IMR-90 (cell line): ENCODE measurements around the gene CCDC18. TPM values are rescaled to one million over a fixed set of nuclear protein-coding genes. Genes with fewer than 3 reads are reported as not detected.

Experiments
- ATAC-seq: fragments of 200-7000 bp; cut with Tn5 transposase; 2 replicates; pipeline ENCODE4 v1.9.1; 2020; ENCODE audit warnings: low read depth, mild to moderate bottlenecking, moderate library complexity
- BruUV-seq: library from RNA; stranded (reverse); fragments of 400-500 nt; replicated peaks from 2 replicates; lab custom pipeline; 2021; lab: Mats Ljungman, UMichigan
- CTCF ChIA-PET: fragments of 300-600 bp; formaldehyde crosslinking; extraction: SDS; loops from one replicate; lab custom pipeline; 2021; ENCODE audit warnings: antibody characterized with exemption; lab: Yijun Ruan, JAX
- POLR2A ChIA-PET: fragments of 300-600 bp; sonication (Branson Sonifier 250); formaldehyde crosslinking; loops from one replicate; lab custom pipeline; 2022; ENCODE audit warnings: antibody characterized with exemption; ENCODE audit not compliant: unreplicated experiment; lab: Charles Lee
- DNase-seq: peaks from one replicate; pipeline ENCODE4 v3.0.0; 2013
- H2AFZ ChIP-seq: replicated peaks from 2 replicates; pipeline ENCODE3; 2013; ENCODE audit warnings: low read length, mild to moderate bottlenecking; ENCODE audit not compliant: poor library complexity
- H2AK5ac ChIP-seq: 2 replicates; pipeline ENCODE4 v1.6.1; 2013; ENCODE audit warnings: low read depth, low read length, inconsistent platforms
- H2AK9ac ChIP-seq: replicated peaks from 2 replicates; pipeline ENCODE3; 2013; ENCODE audit warnings: mild to moderate bottlenecking, low read depth, low read length, moderate library complexity; ENCODE audit not compliant: poor library complexity
- H2BK120ac ChIP-seq: 2 replicates; pipeline ENCODE4 v1.6.1; 2013; ENCODE audit warnings: low read depth, low read length, inconsistent platforms
- H2BK15ac ChIP-seq: 3 replicates; pipeline ENCODE4 v1.6.1; 2013; ENCODE audit warnings: low read depth, low read length, inconsistent platforms
- H2BK20ac ChIP-seq: 2 replicates; pipeline ENCODE4 v1.6.1; 2013; ENCODE audit warnings: low read depth, mild to moderate bottlenecking, inconsistent platforms, low read length, moderate library complexity
- H2BK5ac ChIP-seq: 2 replicates; pipeline ENCODE4 v1.6.1; 2013; ENCODE audit warnings: mild to moderate bottlenecking, low read depth, low read length, inconsistent platforms; ENCODE audit not compliant: poor library complexity, severe bottlenecking
- H3K14ac ChIP-seq: replicated peaks from 2 replicates; pipeline ENCODE4 v1.6.1; 2013; ENCODE audit warnings: low read depth, low read length, inconsistent platforms
- H3K18ac ChIP-seq: 2 replicates; pipeline ENCODE4 v1.6.1; 2013; ENCODE audit warnings: low read depth, low read length, control low read depth
- H3K23ac ChIP-seq: 2 replicates; pipeline ENCODE4 v1.6.1; 2013; ENCODE audit warnings: low read depth, low read length, inconsistent platforms
- H3K27ac ChIP-seq: 2 replicates; pipeline ENCODE4 v1.5.1; 2013; ENCODE audit warnings: mild to moderate bottlenecking, control low read depth, low read length; ENCODE audit not compliant: insufficient read depth
- H3K27me3 ChIP-seq: 2 replicates; pipeline ENCODE4 v1.6.1; 2013; ENCODE audit warnings: low read length; ENCODE audit not compliant: control insufficient read depth, insufficient read depth
- H3K36me3 ChIP-seq: 2 replicates; pipeline ENCODE4 v1.6.1; 2013; ENCODE audit warnings: low read length, mixed read lengths; ENCODE audit not compliant: control insufficient read depth, insufficient read depth
- H3K4ac ChIP-seq: 2 replicates; pipeline ENCODE4 v1.6.1; 2013; ENCODE audit warnings: low read depth, low read length, inconsistent platforms
- H3K4me1 ChIP-seq: 2 replicates; pipeline ENCODE4 v1.6.1; 2013; ENCODE audit warnings: low read length, mixed read lengths; ENCODE audit not compliant: control insufficient read depth, insufficient read depth
- H3K4me2 ChIP-seq: 2 replicates; pipeline ENCODE4 v1.6.1; 2013; ENCODE audit warnings: low read depth, mild to moderate bottlenecking, control low read depth, low read length, moderate library complexity
- H3K4me3 ChIP-seq: 2 replicates; pipeline ENCODE4 v1.5.1; 2013; ENCODE audit warnings: low read depth, mild to moderate bottlenecking, control low read depth, low read length, moderate library complexity; ENCODE audit not compliant: insufficient read depth
- H3K56ac ChIP-seq: 2 replicates; pipeline ENCODE4 v1.6.1; 2013; ENCODE audit warnings: low read length, inconsistent platforms; ENCODE audit not compliant: insufficient read depth; ENCODE audit errors: extremely low read depth
- H3K79me1 ChIP-seq, 2 experiments: 2 replicates each; pipeline ENCODE4 v1.6.1; 2013; ENCODE audit warnings: low read length in 2 of 2, inconsistent platforms in 1 of 2, low read depth in 1 of 2
- H3K9ac ChIP-seq: 2 replicates; pipeline ENCODE4 v1.6.1; 2013; ENCODE audit warnings: low read depth, low read length, control low read depth
- H3K9me1 ChIP-seq: 2 replicates; pipeline ENCODE4 v1.6.1; 2013; ENCODE audit warnings: low read length, inconsistent platforms; ENCODE audit not compliant: insufficient read depth
- H3K9me3 ChIP-seq: 2 replicates; pipeline ENCODE4 v1.6.1; 2013; ENCODE audit warnings: low read length; ENCODE audit not compliant: control insufficient read depth, insufficient read depth
- H4K20me1 ChIP-seq: 2 replicates; pipeline ENCODE4 v1.6.1; 2013; ENCODE audit warnings: low read length, inconsistent platforms; ENCODE audit not compliant: insufficient read depth
- H4K5ac ChIP-seq: 2 replicates; pipeline ENCODE4 v1.6.1; 2013; ENCODE audit warnings: mild to moderate bottlenecking, low read depth, low read length, control low read depth
- H4K8ac ChIP-seq, 2 experiments: 2 replicates each; pipeline ENCODE4 v1.6.1; 2013; ENCODE audit warnings: low read depth in 2 of 2, low read length in 2 of 2, control low read depth in 1 of 2, inconsistent platforms in 1 of 2
- H4K91ac ChIP-seq: 2 replicates; pipeline ENCODE4 v1.6.1; 2013; ENCODE audit warnings: low read depth, low read length, inconsistent platforms; ENCODE audit not compliant: insufficient read depth
- BHLHE40 ChIP-seq: fragments of 150-350 bp; IDR thresholded peaks from 2 replicates; pipeline ENCODE4 v1.6.1; 2016; ENCODE audit warnings: mild to moderate bottlenecking, low read depth, low read length
- CEBPB ChIP-seq: IDR thresholded peaks from 2 replicates; pipeline ENCODE4 v1.6.1; 2012; ENCODE audit warnings: low read depth, low read length, improper control_type of control experiment
- CHD1 ChIP-seq: IDR thresholded peaks from 2 replicates; pipeline ENCODE4 v1.6.1; 2012; ENCODE audit warnings: low read depth, low read length, improper control_type of control experiment
- FOS ChIP-seq: fragments of 150-350 bp; IDR thresholded peaks from 2 replicates; pipeline ENCODE4 v1.6.1; 2016; ENCODE audit warnings: low read depth, low read length
- MAFK ChIP-seq: IDR thresholded peaks from 2 replicates; pipeline ENCODE4 v1.6.1; 2012; ENCODE audit warnings: low read depth, low read length, improper control_type of control experiment
- MAZ ChIP-seq: IDR thresholded peaks from 2 replicates; pipeline ENCODE4 v1.6.1; 2012; ENCODE audit warnings: low read depth, mild to moderate bottlenecking, low read length, improper control_type of control experiment, moderate library complexity, borderline replicate concordance
- MXI1 ChIP-seq: IDR thresholded peaks from 2 replicates; pipeline ENCODE4 v1.6.1; 2012; ENCODE audit warnings: low read depth, mild to moderate bottlenecking, low read length, moderate library complexity, borderline replicate concordance
- NFE2L2 ChIP-seq: fragments of 150-350 bp; IDR thresholded peaks from 2 replicates; pipeline ENCODE4 v1.6.1; 2016; ENCODE audit warnings: low read depth, mild to moderate bottlenecking, low read length
- POLR2A ChIP-seq: IDR thresholded peaks from 2 replicates; pipeline ENCODE4 v1.6.1; 2012; ENCODE audit warnings: mild to moderate bottlenecking, low read depth, low read length
- RAD21 ChIP-seq: IDR thresholded peaks from 2 replicates; pipeline ENCODE4 v1.6.1; 2012; ENCODE audit warnings: low read length, improper control_type of control experiment
- RCOR1 ChIP-seq: IDR thresholded peaks from 2 replicates; pipeline ENCODE4 v1.6.1; 2012; ENCODE audit warnings: mild to moderate bottlenecking, low read length, improper control_type of control experiment; ENCODE audit not compliant: insufficient replicate concordance
- RFX5 ChIP-seq: IDR thresholded peaks from 2 replicates; pipeline ENCODE4 v1.8.0; 2012; ENCODE audit warnings: low read depth, mild to moderate bottlenecking, low read length, moderate library complexity
- SMC3 ChIP-seq: fragments of 150-350 bp; IDR thresholded peaks from 2 replicates; pipeline ENCODE4 v1.6.1; 2016; ENCODE audit warnings: low read depth, mild to moderate bottlenecking, antibody characterized with exemption, low read length, moderate library complexity
- WGBS, 2 experiments: methylation state at CpG; one replicate each; pipeline versions ENCODE4 v1.1.5 to v1.1.7; 2013; ENCODE audit warnings: missing lambda C conversion rate in 2 of 2; ENCODE audit not compliant: insufficient read length in 1 of 2; ENCODE audit errors: extremely low coverage in 2 of 2; 5-methylcytosine and 5-hydroxymethylcytosine counted together
- dilution Hi-C: fragments of 300-500 bp; cut with HindIII; formaldehyde crosslinking; loops from one replicate; pipeline ENCODE4 v1.14.3; 2018; ENCODE audit warnings: low sequenced_read_pairs; ENCODE audit not compliant: unreplicated experiment
- in situ Hi-C: fragments of 300-500 bp; cut with MboI; formaldehyde crosslinking; loops from 3 replicates; pipeline ENCODE4 v1.14.3; 2019; ENCODE audit warnings: low sequenced_read_pairs, inconsistent platforms, mixed read lengths
- intact Hi-C: fragments of 100-400 bp; cut with micrococcal nuclease; formaldehyde crosslinking; loops from 2 replicates; pipeline ENCODE4 v1.10.0; 2022
- polyA plus RNA-seq, 3 experiments: library from polyadenylated mRNA; depleted of rRNA; stranded (reverse); fragments of >200 nt; gene quantifications; 2 replicates each; pipeline ENCODE4 v1.2.3, GENCODE V29; 2012; ENCODE audit warnings: low replicate concordance in 1 of 3
- total RNA-seq: library from RNA; depleted of rRNA; stranded (reverse); fragments of >200 nt; gene quantifications from 2 replicates; pipeline ENCODE4 v1.2.3, GENCODE V29; 2012
- TF ChIP-seq, protein P1 (sequence below): fragments of 150-350 bp; IDR thresholded peaks from 2 replicates; pipeline ENCODE4 v1.6.1; 2016; ENCODE audit warnings: low read depth, mild to moderate bottlenecking, low read length, moderate library complexity, borderline replicate concordance
- TF ChIP-seq, protein P2 (sequence below): conservative IDR thresholded peaks from 2 replicates; pipeline ENCODE4 v1.5.1; 2012; ENCODE audit warnings: mild to moderate bottlenecking, low read depth, low read length, improper control_type of control experiment
- TF ChIP-seq, protein P3 (sequence below): fragments of 150-350 bp; IDR thresholded peaks from 2 replicates; pipeline ENCODE4 v1.6.1; 2017; ENCODE audit warnings: mild to moderate bottlenecking, antibody characterized with exemption, low read length, low read depth

The CCDC18 gene
- total and polyA plus RNA-seq, 2 of the 4 experiments (the other 2 are of a cell fraction), result 5.5 to 7.3 TPM

DNA sequence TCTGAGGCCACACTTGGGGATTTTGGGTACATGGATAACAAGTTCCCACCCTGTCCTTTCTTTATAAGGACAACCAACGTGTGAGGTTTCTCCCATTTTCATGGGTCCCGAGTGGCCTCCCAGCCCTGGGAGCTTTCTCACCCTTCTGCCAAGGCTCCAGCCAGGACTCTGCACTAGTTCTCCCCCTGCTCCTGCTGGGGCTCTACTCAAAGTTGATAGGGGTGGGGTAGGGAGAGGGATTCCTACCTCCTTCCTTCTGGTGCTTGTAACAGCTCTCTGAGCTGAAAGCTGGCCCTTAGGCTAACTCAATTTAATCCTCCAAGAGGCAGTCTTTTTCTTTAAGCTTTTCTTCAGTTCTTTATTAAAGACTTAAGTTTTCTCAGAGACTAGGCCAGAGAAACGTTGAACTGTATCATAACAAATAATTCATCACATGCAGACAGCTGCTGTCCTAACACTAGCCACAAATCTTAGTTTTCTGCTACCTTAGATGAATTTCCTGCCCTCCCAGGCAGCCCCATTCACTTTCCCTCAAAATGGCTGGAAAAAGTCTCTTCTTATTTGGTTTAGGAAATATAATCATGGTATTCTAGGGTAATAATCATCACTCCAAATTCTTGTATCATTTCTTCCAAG, 142.8 kb downstream of the CCDC18 start:
- H2AFZ ChIP-seq, result no peak overlapping the region
- no peak for TF ChIP-seq POLR2A
- TF ChIP-seq MXI1, result no peak
- TF ChIP-seq, protein P1, sequence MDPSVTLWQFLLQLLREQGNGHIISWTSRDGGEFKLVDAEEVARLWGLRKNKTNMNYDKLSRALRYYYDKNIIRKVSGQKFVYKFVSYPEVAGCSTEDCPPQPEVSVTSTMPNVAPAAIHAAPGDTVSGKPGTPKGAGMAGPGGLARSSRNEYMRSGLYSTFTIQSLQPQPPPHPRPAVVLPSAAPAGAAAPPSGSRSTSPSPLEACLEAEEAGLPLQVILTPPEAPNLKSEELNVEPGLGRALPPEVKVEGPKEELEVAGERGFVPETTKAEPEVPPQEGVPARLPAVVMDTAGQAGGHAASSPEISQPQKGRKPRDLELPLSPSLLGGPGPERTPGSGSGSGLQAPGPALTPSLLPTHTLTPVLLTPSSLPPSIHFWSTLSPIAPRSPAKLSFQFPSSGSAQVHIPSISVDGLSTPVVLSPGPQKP, result no peak
- TF ChIP-seq NFE2L2, result no peak
- no peak for TF ChIP-seq RFX5
- no peak for TF ChIP-seq RAD21
- TF ChIP-seq MAZ, result no peak
- no peak for TF ChIP-seq SMC3
- TF ChIP-seq MAFK, result no peak
- TF ChIP-seq CEBPB, result no peak
- no peak for TF ChIP-seq FOS
- TF ChIP-seq RCOR1, result no peak
- TF ChIP-seq BHLHE40, result no peak
- TF ChIP-seq, protein P2, sequence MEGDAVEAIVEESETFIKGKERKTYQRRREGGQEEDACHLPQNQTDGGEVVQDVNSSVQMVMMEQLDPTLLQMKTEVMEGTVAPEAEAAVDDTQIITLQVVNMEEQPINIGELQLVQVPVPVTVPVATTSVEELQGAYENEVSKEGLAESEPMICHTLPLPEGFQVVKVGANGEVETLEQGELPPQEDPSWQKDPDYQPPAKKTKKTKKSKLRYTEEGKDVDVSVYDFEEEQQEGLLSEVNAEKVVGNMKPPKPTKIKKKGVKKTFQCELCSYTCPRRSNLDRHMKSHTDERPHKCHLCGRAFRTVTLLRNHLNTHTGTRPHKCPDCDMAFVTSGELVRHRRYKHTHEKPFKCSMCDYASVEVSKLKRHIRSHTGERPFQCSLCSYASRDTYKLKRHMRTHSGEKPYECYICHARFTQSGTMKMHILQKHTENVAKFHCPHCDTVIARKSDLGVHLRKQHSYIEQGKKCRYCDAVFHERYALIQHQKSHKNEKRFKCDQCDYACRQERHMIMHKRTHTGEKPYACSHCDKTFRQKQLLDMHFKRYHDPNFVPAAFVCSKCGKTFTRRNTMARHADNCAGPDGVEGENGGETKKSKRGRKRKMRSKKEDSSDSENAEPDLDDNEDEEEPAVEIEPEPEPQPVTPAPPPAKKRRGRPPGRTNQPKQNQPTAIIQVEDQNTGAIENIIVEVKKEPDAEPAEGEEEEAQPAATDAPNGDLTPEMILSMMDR, result no peak
- TF ChIP-seq, protein P3, sequence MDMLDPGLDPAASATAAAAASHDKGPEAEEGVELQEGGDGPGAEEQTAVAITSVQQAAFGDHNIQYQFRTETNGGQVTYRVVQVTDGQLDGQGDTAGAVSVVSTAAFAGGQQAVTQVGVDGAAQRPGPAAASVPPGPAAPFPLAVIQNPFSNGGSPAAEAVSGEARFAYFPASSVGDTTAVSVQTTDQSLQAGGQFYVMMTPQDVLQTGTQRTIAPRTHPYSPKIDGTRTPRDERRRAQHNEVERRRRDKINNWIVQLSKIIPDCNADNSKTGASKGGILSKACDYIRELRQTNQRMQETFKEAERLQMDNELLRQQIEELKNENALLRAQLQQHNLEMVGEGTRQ, result no peak
- TF ChIP-seq CHD1, result no peak
- ATAC-seq (no peak), DNase-seq (no peak)
- H3K27ac ChIP-seq, result no peak overlapping the region
- H3K4me3 ChIP-seq, result no peak overlapping the region
- peaks cover 3% of the 10 kb centered on the region; the same call in 1 of the 2 replicates for H3K4me1 ChIP-seq
- dilution Hi-C loops, result no loop called here
- no peak overlapping the region for H4K91ac ChIP-seq
- H3K9me1 ChIP-seq, result no peaks in the 10 kb centered on the region; the same call in 1 of the 2 replicates
- H3K27me3 ChIP-seq, result no peaks in the 10 kb centered on the region
- H2BK120ac ChIP-seq, result no peak overlapping the region
- no TSS peak for BruUV-seq
- in situ Hi-C loops, result no loop called here
- no peak overlapping the region for H4K5ac ChIP-seq
- H3K4ac ChIP-seq, result no peak overlapping the region
- no CpG with 5 or more reads among the region's 3 CpGs for WGBS, 2 experiments
- CTCF ChIA-PET, result interaction anchor here (0.8 kb wide), 1 partner anchor 31 kb away, joined by 3 read pairs; no protein-coding TSS in a partner anchor
- H3K14ac ChIP-seq, result no peak overlapping the region
- H3K79me1 ChIP-seq, result no peaks in the 10 kb centered on the region
- H3K4me2 ChIP-seq, result no peak overlapping the region
- no peak overlapping the region for H3K18ac ChIP-seq
- H4K20me1 ChIP-seq, result no peaks in the 10 kb centered on the region
- no peak overlapping the region for H2BK20ac ChIP-seq
- no peaks in the 10 kb centered on the region for H3K9me3 ChIP-seq
- no peak overlapping the region for H3K23ac ChIP-seq
- no peak overlapping the region for H3K9ac ChIP-seq
- no peak overlapping the region for H2BK15ac ChIP-seq
- H2AK5ac ChIP-seq, result no peak overlapping the region
- H3K36me3 ChIP-seq, result no peaks in the 10 kb centered on the region
- POLR2A ChIA-PET, result no interaction called here
- no peak overlapping the region for H2AK9ac ChIP-seq
- no peak overlapping the region for H2BK5ac ChIP-seq
- intact Hi-C loops, result no loop called here
- H4K8ac ChIP-seq, result no peak overlapping the region
- H3K56ac ChIP-seq, result no peak overlapping the region
